ENCODE results near the gene DLX4. TPM values are rescaled to one million over a fixed set of nuclear protein-coding genes. Genes with fewer than 3 reads are reported as not detected.

The DLX4 gene
- total RNA-seq, 1 experiment from 2014 or later: 2.5 TPM

GRCh38 chr17:49964769-49965523 is 4.0 kb upstream of the DLX4 start:
- Histone ChIP-seq H3K27ac (ENCODE audit: insufficient read length, low read depth, low read length) (no peak overlapping the region), H3K79me1 (ENCODE audit: insufficient read depth, low read depth, low read length, poor library complexity, severe bottlenecking) (no peaks in the 10 kb centered on the region), H4K20me1 (ENCODE audit: control insufficient read depth, insufficient read depth, insufficient read length) (no peaks in the 10 kb centered on the region), H3K4me1 (ENCODE audit: insufficient read depth, low read length) (no peaks in the 10 kb centered on the region), H2AFZ (ENCODE audit: low read length) (no peak overlapping the region), H3K23me2 (ENCODE audit: insufficient read length, low read depth, low read length, poor library complexity, severe bottlenecking) (peaks cover 15% of the 10 kb centered on the region), H3K56ac (ENCODE audit: insufficient read length, low read depth, low read length) (no peak overlapping the region), H2BK5ac (ENCODE audit: insufficient read length, low read length) (no peak overlapping the region), H2BK120ac (ENCODE audit: low read depth, low read length, poor library complexity, severe bottlenecking) (no peak overlapping the region), H3K9ac (ENCODE audit: extremely low read depth, insufficient read length, low read length) (no peak overlapping the region), H3K9me3 (ENCODE audit: control insufficient read depth, low read depth, low read length) (no peaks in the 10 kb centered on the region), H3K14ac (ENCODE audit: insufficient read depth, low read length) (no peak overlapping the region; the same call in 1 of the 2 replicates), H3K23ac (ENCODE audit: insufficient read length, low read depth, low read length) (no peak overlapping the region), H2BK20ac (ENCODE audit: low read depth, low read length, poor library complexity, severe bottlenecking) (no peak overlapping the region), H3K4me2 (ENCODE audit: insufficient read depth, insufficient read length, low read length) (peak overlapping the region; percentile 37), H2BK12ac (ENCODE audit: insufficient read length, low read depth, low read length) (no peak overlapping the region), H2BK15ac (ENCODE audit: low read depth, low read length) (no peak overlapping the region), H3K4ac (ENCODE audit: low read depth, low read length) (no peak overlapping the region), H4K91ac (ENCODE audit: insufficient read length, low read depth, low read length) (no peak overlapping the region), H4K5ac (ENCODE audit: insufficient read length, low read depth, low read length) (no peak overlapping the region), H3T11ph (ENCODE audit: low read length) (no peak overlapping the region), H4K8ac (replicated peaks; ENCODE audit: insufficient read length, low read depth, low read length) (no peak overlapping the region), H3K18ac (ENCODE audit: insufficient read length, low read depth, low read length) (no peak overlapping the region), H3K27me3 (ENCODE audit: insufficient read depth, low read length) (peaks cover 74% of the 10 kb centered on the region), H2AK5ac (ENCODE audit: insufficient read length, low read length) (no peak overlapping the region), H3K79me2 (ENCODE audit: insufficient read depth, low read length) (no peaks in the 10 kb centered on the region)
- TF ChIP-seq CTCF (conservative IDR thresholded peaks at IDR 0.05): no peak
- peak overlapping the region; percentile 27 to 75 for H3K4me3 Mint-ChIP-seq
- peaks cover 98% of the 10 kb centered on the region for H3K27me3 Mint-ChIP-seq (ENCODE audit: low read depth)
- peaks cover 34 to 44% of the 10 kb centered on the region in 2 experiments for H3K4me1 Mint-ChIP-seq
- no CpG with 5 or more reads among the region's 52 CpGs for WGBS (ENCODE audit: extremely low coverage, insufficient read length, low lambda C conversion rate)
- no peaks in the 10 kb centered on the region; a peak in 2 of 7 replicates for H3K36me3 Mint-ChIP-seq (ENCODE audit: insufficient read depth in 1 of 3, low read depth in 3 of 3)
- DNase-seq: peak; percentile 88
- H3K9me3 Mint-ChIP-seq: peaks cover 0 to 12% of the 10 kb centered on the region in 2 experiments; a peak in 3 of 5 replicates
- no peak overlapping the region for H3K27ac Mint-ChIP-seq

Measured in H9 (cell line).